Esophagus squamous epithelium (tissue), 5 donors: ENCODE measurements around the gene RNF220. TPM values are rescaled to one million over a fixed set of nuclear protein-coding genes. Genes with fewer than 3 reads are reported as not detected.

Experiments
- DNase-seq: peaks from one replicate; lab custom pipeline; 2025; lab: John Stamatoyannopoulos, UW
- H3K27ac ChIP-seq, 4 donors: fragments of 200-600 bp; sonication (generic); one replicate each; pipeline ENCODE4 v1.5.1; 2016 to 2019; ENCODE audit warnings: mild to moderate bottlenecking in 1 of 4
- H3K27me3 ChIP-seq, 4 donors: fragments of 200-600 bp; sonication (generic); 1 replicate in 3 of 4; 2 replicates in 1 of 4; pipeline versions ENCODE4 v1.5.1 to v1.6.0; 2017 to 2021; ENCODE audit warnings: antibody characterized with exemption in 1 of 4
- H3K36me3 ChIP-seq, 3 donors: fragments of 200-600 bp; sonication (generic); one replicate each; pipeline ENCODE4 v1.5.1; 2016 to 2019
- H3K4me1 ChIP-seq, 3 donors: fragments of 200-600 bp; sonication (generic); one replicate each; pipeline ENCODE4 v1.5.1; 2017 to 2019
- H3K4me3 ChIP-seq, 4 donors: fragments of 200-600 bp; sonication (generic); 1 replicate in 3 of 4; 2 replicates in 1 of 4; pipeline ENCODE4 v1.5.1; 2016 to 2019; ENCODE audit warnings: mild to moderate bottlenecking in 2 of 4, moderate library complexity in 1 of 4
- H3K9me3 ChIP-seq, 3 donors: fragments of 200-600 bp; sonication (generic); one replicate each; pipeline ENCODE4 v1.5.1; 2016 to 2019
- POLR2A ChIP-seq, 4 donors: fragments of 450-650 bp; IDR thresholded peaks; one replicate each; pipeline ENCODE4 v1.6.1; 2017; ENCODE audit warnings: antibody characterized with exemption in 4 of 4, mild to moderate bottlenecking in 4 of 4, moderate library complexity in 3 of 4
- WGBS, 2 donors: methylation state at CpG; one replicate each; pipeline ENCODE4 v1.1.5; 2018; 5-methylcytosine and 5-hydroxymethylcytosine counted together
- intact Hi-C: fragments of 100-400 bp; cut with DNase I; formaldehyde crosslinking; loops from one replicate; pipeline ENCODE4 v1.15.0; 2022
- total RNA-seq, 4 donors: library from RNA; depleted of rRNA; stranded (reverse); fragments of >200 nt; gene quantifications; one replicate each; pipeline ENCODE4 v1.1.0, GENCODE V29; 2016
- TF ChIP-seq, protein P1 (sequence below), 6 experiments: fragments of 450-650 bp in 4 of 6; fragments of 200-600 bp in 2 of 6; sonication (generic) in 2 of 6; IDR thresholded peaks; one replicate each; pipeline ENCODE4 v1.5.1; 2016 to 2019; ENCODE audit warnings: antibody characterized with exemption in 6 of 6, mild to moderate bottlenecking in 4 of 6, moderate library complexity in 4 of 6
- donor health status: DM: yes; HTN: yes; CAD: no.

RNF220 gene
- total RNA-seq, 4 donors from 2014 or later = 44.8 to 111 (median 60.3) TPM

DNA sequence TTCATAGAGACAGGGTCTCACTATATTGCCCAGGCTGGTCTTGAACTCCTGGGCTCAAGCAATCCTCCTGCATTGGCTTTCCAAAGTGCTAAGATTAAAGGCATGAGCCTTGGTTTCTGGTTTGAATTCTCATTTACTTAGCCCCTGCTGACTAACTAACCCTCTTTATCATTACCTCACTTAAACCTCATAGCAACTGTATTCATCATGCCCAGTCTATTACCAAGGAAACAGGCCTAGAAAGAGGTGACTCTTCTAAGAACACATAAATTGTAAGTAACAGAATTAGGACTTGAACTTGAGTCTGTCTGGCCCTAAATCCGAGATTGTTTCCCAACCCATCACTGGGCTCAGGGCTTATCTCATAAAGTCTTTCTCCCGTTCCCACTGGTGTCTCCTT is 225.1 kb downstream of the RNF220 start:
- peaks cover 0 to 19% (median 0%) of the 10 kb centered on the region in 3 donors for H3K36me3 ChIP-seq
- 96 to 100% methylated on average over 2 of the region's 2 CpGs for WGBS, 2 donors
- no peak for DNase-seq
- H3K27ac ChIP-seq = no peak overlapping the region
- intact Hi-C loops = no loop called here
- TF ChIP-seq, protein P1, sequence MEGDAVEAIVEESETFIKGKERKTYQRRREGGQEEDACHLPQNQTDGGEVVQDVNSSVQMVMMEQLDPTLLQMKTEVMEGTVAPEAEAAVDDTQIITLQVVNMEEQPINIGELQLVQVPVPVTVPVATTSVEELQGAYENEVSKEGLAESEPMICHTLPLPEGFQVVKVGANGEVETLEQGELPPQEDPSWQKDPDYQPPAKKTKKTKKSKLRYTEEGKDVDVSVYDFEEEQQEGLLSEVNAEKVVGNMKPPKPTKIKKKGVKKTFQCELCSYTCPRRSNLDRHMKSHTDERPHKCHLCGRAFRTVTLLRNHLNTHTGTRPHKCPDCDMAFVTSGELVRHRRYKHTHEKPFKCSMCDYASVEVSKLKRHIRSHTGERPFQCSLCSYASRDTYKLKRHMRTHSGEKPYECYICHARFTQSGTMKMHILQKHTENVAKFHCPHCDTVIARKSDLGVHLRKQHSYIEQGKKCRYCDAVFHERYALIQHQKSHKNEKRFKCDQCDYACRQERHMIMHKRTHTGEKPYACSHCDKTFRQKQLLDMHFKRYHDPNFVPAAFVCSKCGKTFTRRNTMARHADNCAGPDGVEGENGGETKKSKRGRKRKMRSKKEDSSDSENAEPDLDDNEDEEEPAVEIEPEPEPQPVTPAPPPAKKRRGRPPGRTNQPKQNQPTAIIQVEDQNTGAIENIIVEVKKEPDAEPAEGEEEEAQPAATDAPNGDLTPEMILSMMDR (IDR thresholded peaks at IDR 0.05) = no peak
- TF ChIP-seq POLR2A (IDR thresholded peaks at IDR 0.05) = no peak
- peaks cover 5 to 37% (median 8%) of the 10 kb centered on the region in 3 donors for H3K4me1 ChIP-seq
- H3K9me3 ChIP-seq = no peaks in the 10 kb centered on the region
- no peak overlapping the region for H3K4me3 ChIP-seq
- no peaks in the 10 kb centered on the region for H3K27me3 ChIP-seq

DNA sequence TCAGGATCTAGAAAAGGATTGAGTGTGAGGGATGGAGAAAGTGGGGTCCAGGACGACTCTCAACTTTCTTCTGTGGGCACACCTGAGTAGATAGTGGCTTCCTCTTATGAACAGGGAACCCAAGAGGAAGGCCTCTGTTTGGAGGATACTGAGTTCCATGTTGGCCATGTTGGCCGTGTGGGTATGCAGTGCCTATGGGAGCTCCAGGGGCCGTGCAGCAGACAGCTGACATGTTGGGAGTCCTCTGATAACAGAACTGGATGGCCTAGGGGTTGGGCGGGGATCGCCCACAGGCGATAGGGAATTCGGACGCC is 226.2 kb downstream of the RNF220 start:
- DNase-seq = no peak
- WGBS, 2 donors = 22 to 57% methylated on average over 3 to 5 of the region's 8 CpGs
- Histone ChIP-seq H3K27me3 (no peaks in the 10 kb centered on the region), H3K27ac (peak overlapping the region; percentile 84 to 96 (median 94)), H3K4me1 (peaks cover 5 to 47% (median 8%) of the 10 kb centered on the region in 3 donors), H3K4me3 (peak overlapping the region; percentile 70 to 88 (median 78)), H3K9me3 (no peaks in the 10 kb centered on the region), H3K36me3 (peaks cover 1 to 31% (median 11%) of the 10 kb centered on the region in 3 donors)
- TF ChIP-seq, protein P1 (IDR thresholded peaks at IDR 0.05) = no peak
- no peak for TF ChIP-seq POLR2A (IDR thresholded peaks at IDR 0.05)
- intact Hi-C loops = no loop called here

DNA sequence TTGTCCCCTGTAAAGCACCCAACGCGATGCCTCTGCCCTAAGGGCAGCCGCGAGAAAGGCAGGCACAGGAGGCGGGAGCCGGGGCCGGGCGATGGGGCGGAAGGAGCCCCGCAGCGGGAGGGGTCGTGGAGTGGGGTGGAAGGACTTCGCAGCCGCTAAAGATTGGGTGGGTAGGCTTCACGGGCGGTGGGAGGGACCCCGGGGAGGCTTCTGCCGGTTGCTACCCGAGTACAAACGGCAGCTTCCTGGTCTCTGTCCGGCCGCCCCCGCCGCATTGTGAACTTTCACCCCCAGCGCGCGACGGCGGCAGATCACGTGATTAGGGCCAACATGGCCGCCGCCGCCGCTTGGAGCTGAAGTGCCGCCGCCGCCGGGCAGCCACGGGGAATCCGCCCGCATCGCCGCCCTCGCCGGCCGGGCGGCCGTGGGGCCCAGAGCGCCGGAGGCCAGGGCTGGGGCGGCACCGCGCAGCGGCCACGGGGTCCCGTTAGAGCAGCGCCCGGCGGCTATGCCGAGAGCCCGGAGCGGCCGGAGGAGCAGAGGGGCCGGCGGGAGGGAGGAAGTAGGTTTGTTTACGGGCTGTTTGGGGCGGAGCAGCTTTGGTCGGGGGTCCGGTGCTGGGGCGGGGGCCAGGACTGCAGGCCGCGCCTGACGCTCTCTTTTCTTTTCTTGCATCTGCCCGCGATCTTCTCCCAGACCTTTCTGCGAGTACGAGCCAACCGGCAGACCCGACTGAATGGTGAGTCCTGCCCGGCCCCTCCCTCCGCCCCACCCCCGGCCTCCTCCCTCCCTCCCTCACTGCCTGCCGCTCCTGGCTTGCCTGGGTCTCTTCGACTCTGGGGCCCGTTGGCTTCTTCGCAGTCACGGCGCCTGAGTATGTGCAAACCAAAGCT is 226.8 kb downstream of the RNF220 start:
- intact Hi-C loops = no loop called here
- Histone ChIP-seq H3K27ac (peak overlapping the region; percentile 84 to 96 (median 94)), H3K9me3 (no peaks in the 10 kb centered on the region), H3K4me3 (peak overlapping the region; percentile 70 to 88 (median 78)), H3K36me3 (peaks cover 7 to 37% (median 17%) of the 10 kb centered on the region in 3 donors), H3K27me3 (no peaks in the 10 kb centered on the region), H3K4me1 (peaks cover 5 to 53% (median 8%) of the 10 kb centered on the region in 3 donors)
- DNase-seq = peak; percentile 61
- TF ChIP-seq, protein P1 (IDR thresholded peaks at IDR 0.05) = peak in 2 of 6 experiments; percentile 4 to 6
- peak in 3 of 4 donors; percentile 30 to 86 (median 81) for TF ChIP-seq POLR2A (IDR thresholded peaks at IDR 0.05)
- 0 to 2% methylated on average over 8 to 16 of the region's 88 CpGs for WGBS, 2 donors

DNA sequence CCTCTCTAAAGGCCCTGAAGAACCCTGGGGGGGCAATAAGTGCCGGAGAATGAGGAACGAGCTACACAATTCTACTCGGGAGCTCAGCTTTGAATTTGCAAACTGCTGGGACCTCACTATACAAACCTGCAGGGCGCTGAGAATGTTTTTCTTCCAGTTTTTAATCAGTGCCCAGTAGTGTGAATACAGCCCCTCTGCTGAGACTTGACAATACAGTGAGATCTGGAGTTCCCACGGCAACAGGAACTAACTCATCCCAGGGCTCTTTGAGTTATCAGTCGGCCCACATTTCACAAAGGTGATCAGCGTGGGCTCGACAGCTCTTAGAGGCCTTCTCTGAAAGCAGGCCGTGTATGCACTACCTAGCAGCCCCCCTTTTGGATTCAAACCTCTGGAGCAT is 227.5 kb downstream of the RNF220 start:
- Histone ChIP-seq H3K4me1 (peaks cover 5 to 58% (median 8%) of the 10 kb centered on the region in 3 donors), H3K27me3 (no peaks in the 10 kb centered on the region), H3K36me3 (peaks cover 8 to 44% (median 23%) of the 10 kb centered on the region in 3 donors), H3K4me3 (peak overlapping the region; percentile 70 to 88 (median 78)), H3K9me3 (no peaks in the 10 kb centered on the region), H3K27ac (peak overlapping the region; percentile 84 to 96 (median 94))
- WGBS, 2 donors = 15 to 17% methylated on average over 6 to 9 of the region's 9 CpGs
- DNase-seq = no peak
- intact Hi-C loops = no loop called here
- TF ChIP-seq, protein P1 (IDR thresholded peaks at IDR 0.05) = no peak
- TF ChIP-seq POLR2A (IDR thresholded peaks at IDR 0.05) = no peak

DNA sequence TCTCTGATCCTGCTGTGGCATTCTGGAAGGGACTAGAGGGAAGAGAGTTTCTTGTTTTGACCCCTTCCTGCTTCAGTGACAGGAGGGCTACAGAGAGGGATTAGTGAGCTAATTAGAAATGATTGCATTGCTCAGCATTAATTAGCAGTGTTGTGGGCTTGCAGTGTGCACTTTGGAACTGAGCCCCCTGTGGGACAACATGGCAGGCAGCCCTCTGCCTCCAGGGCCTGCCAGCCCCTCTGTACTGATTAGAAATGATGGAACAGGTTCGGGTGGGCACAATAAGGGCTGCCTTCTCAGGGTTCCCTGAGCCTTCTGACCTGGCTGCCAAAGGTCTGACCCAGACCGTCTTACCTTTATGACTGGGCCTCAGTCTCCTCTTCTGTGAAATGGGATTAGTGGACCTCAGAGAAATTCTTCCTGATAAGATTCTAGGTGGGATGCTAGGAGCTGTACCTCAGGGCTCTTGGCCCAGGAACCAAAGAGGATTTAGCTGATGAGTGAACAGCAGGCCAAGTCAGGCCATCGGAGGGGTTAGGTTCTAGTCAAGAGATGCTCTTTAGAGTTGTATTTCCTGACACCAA is 229.6 kb downstream of the RNF220 start:
- H3K9me3 ChIP-seq = no peaks in the 10 kb centered on the region
- WGBS, 2 donors = 79 to 100% methylated on average over 1 to 2 of the region's 3 CpGs
- H3K36me3 ChIP-seq = peaks cover 22 to 65% (median 39%) of the 10 kb centered on the region in 3 donors
- DNase-seq = no peak
- intact Hi-C loops = no loop called here
- H3K27ac ChIP-seq = no peak overlapping the region
- peaks cover 5 to 63% (median 8%) of the 10 kb centered on the region in 3 donors for H3K4me1 ChIP-seq
- no peaks in the 10 kb centered on the region for H3K27me3 ChIP-seq
- H3K4me3 ChIP-seq = no peak overlapping the region
- TF ChIP-seq, protein P1 (IDR thresholded peaks at IDR 0.05) = no peak
- TF ChIP-seq POLR2A (IDR thresholded peaks at IDR 0.05) = no peak
